Suprapubic skin (tissue), 3 donors: ENCODE measurements around the gene ZNF225.

Experiments
- EP300 ChIP-seq: sonication (generic); formaldehyde crosslinking; IDR thresholded peaks from one replicate; pipeline ENCODE4 v1.6.1; 2017; ENCODE audit warnings: antibody characterized with exemption
- POLR2A ChIP-seq, 2 donors: fragments of 450-650 bp; IDR thresholded peaks; one replicate each; pipeline ENCODE4 v1.6.1; 2017; ENCODE audit warnings: antibody characterized with exemption in 2 of 2, mild to moderate bottlenecking in 2 of 2, moderate library complexity in 2 of 2
- TF ChIP-seq, protein P1 (sequence below), 2 donors: fragments of 200-600 bp in 1 of 2; fragments of 450-650 bp in 1 of 2; sonication (generic) in 1 of 2; IDR thresholded peaks; one replicate each; pipeline ENCODE4 v1.5.1; 2016 to 2019; ENCODE audit warnings: antibody characterized with exemption in 2 of 2, mild to moderate bottlenecking in 1 of 2, moderate library complexity in 1 of 2

DNA sequence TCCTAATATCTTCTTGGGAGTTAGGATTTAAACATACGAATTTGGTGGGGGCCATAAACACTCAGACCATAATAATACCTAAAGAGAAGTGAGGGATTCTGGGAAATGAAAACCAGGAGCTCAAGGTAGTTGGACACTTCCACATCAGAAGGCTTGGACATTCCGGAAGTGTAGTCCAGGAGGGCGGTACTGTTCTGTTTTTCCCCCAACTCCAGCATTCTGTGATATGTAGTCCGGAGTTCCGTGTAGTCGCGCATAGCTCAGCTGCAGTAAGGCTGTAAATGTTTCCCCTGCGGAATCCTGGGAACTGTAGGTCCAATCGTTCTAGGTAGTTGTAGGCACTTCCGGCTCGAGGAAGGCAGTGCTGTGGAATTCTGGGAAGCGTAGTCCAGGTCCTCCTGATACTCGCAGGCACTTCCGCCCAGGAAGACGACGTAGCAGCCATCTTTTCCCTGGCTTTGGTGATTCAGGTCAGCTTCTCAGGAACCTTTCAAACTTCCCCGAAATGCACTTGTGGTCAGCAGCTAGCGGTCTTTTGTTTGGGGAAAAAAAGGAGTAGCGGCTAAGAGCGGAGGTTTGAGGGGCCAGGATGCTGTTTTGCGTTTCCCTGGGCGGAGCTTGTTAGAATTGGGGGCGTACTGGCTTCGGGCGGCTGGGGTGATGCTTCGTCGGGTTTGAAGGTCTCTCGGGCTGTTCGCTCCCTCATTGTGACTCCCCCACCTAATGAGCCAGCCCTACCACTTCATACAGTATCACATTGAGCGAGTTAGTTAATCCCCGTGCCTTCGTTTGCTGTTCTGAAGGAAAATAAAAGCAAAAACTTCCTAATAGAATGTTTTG, 51.7 kb downstream of the ZNF225 start, which contains the start of gene ZNF226:
- TF ChIP-seq, protein P1, sequence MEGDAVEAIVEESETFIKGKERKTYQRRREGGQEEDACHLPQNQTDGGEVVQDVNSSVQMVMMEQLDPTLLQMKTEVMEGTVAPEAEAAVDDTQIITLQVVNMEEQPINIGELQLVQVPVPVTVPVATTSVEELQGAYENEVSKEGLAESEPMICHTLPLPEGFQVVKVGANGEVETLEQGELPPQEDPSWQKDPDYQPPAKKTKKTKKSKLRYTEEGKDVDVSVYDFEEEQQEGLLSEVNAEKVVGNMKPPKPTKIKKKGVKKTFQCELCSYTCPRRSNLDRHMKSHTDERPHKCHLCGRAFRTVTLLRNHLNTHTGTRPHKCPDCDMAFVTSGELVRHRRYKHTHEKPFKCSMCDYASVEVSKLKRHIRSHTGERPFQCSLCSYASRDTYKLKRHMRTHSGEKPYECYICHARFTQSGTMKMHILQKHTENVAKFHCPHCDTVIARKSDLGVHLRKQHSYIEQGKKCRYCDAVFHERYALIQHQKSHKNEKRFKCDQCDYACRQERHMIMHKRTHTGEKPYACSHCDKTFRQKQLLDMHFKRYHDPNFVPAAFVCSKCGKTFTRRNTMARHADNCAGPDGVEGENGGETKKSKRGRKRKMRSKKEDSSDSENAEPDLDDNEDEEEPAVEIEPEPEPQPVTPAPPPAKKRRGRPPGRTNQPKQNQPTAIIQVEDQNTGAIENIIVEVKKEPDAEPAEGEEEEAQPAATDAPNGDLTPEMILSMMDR (IDR thresholded peaks at IDR 0.05): no peak
- TF ChIP-seq EP300 (peak; percentile 9), POLR2A (IDR thresholded peaks at IDR 0.05) (no peak)
